AG09309 (cell line): ENCODE results near the gene FADS2.

Experiments used
- DNase-seq: peaks from one replicate; pipeline ENCODE4 v3.0.0-alpha.2; 2010; ENCODE audit warnings: low read depth
- H3K4me3 ChIP-seq: 2 replicates; pipeline ENCODE4 v1.5.1; 2011; ENCODE audit warnings: mild to moderate bottlenecking, low read depth, low read length, moderate library complexity; ENCODE audit not compliant: control insufficient read depth
- CTCF ChIP-seq: IDR thresholded peaks from 2 replicates; pipeline ENCODE4 v1.5.1; 2011; ENCODE audit warnings: mild to moderate bottlenecking, low read depth, low read length, inconsistent platforms; ENCODE audit not compliant: insufficient read depth, control insufficient read depth; ENCODE audit errors: missing control alignments

FADS2 gene

GRCh38 chr11:61803889-61804647, 24.0 kb upstream of the FADS2 start:
- DNase-seq = no peak
- H3K4me3 ChIP-seq = no peak overlapping the region
- no peak for TF ChIP-seq CTCF

DNA sequence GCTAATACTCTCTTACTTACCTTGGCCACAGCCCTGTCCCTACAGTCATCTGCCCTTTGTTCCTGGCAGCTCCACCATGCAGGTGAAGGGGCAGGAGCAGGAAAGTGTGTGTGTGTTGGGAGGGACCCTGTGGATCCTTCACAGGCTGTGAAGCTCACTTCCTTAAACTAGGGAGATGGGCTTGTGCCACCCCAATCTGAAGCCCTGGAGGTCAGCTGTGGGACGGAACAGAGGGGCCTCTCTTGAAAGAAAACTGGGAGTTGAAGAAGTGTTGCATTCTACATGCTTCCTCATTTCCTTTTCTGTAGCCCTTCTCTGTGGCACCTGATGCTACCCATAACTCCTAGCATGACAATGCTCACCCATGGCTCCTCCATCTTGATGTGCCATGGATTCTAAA, 23.0 kb upstream of the FADS2 start:
- DNase-seq = no peak
- H3K4me3 ChIP-seq = no peak overlapping the region
- no peak for TF ChIP-seq CTCF

DNA sequence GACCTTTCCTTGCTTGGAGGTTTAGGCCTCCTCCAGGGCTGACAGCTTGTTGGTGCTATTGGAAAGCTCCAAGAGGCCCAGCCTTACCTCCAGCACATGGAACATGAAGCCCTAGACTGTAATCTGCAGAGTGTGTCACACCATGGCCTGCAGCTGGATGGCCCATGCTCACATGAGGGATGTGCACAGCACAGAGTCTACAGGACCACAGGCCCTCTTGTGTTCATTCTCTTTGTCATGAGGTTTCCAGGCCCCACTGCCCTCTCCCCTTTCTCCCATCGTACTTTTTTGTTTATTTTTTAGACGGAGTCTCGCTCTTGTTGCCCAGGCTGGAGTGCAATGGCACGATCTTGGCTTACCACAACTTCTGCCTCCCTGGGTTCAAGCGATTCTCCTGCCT, 21.3 kb upstream of the FADS2 start:
- TF ChIP-seq CTCF = no peak
- no peak for DNase-seq
- no peak overlapping the region for H3K4me3 ChIP-seq

GRCh38 chr11:61810671-61811175, 17.4 kb upstream of the FADS2 start:
- no peak for DNase-seq
- no peak for TF ChIP-seq CTCF
- no peak overlapping the region for H3K4me3 ChIP-seq

GRCh38 chr11:61811831-61812230, 16.3 kb upstream of the FADS2 start:
- H3K4me3 ChIP-seq = no peak overlapping the region
- DNase-seq = no peak
- TF ChIP-seq CTCF = no peak

- no peak for TF ChIP-seq CTCF
- no peak for DNase-seq
- no peak overlapping the region for H3K4me3 ChIP-seq
These were observed 15.2 kb upstream of the FADS2 start for GRCh38 chr11:61812736-61813411.
